ENCODE results near the gene PEAR1.
A peak's percentile ranks its signal among the peaks of the same experiment; 100 is the strongest.

The PEAR1 gene

GRCh38 chr1:156943756-156944155 lies 50.2 kb downstream of the PEAR1 start:
- DNase-seq = no peak

- no peak for DNase-seq
Observed at GRCh38 chr1:156944268-156944667, 50.8 kb downstream of the PEAR1 start.

- no peak for DNase-seq
Observed at GRCh38 chr1:156944848-156945247, 51.3 kb downstream of the PEAR1 start.

- DNase-seq = no peak
Observed at GRCh38 chr1:156945881-156946661, 52.6 kb downstream of the PEAR1 start.

GRCh38 chr1:156947127-156947526 lies 53.6 kb downstream of the PEAR1 start:
- DNase-seq = no peak

- DNase-seq = no peak
Observed at GRCh38 chr1:156947818-156948525, 54.5 kb downstream of the PEAR1 start.

- DNase-seq = peak; percentile 25
Observed at GRCh38 chr1:156948708-156949107, 55.2 kb downstream of the PEAR1 start.

- no peak for DNase-seq
Observed at GRCh38 chr1:156949127-156949526, 55.6 kb downstream of the PEAR1 start.

- no peak for DNase-seq
Observed at GRCh38 chr1:156951371-156951770, 57.9 kb downstream of the PEAR1 start.

GRCh38 chr1:156953571-156953970 lies 60.1 kb downstream of the PEAR1 start:
- no peak for DNase-seq

GRCh38 chr1:156956333-156956732 lies 62.8 kb downstream of the PEAR1 start:
- no peak for DNase-seq

GRCh38 chr1:156957634-156958033 lies 64.1 kb downstream of the PEAR1 start:
- no peak for DNase-seq

- no peak for DNase-seq
Observed at GRCh38 chr1:156958247-156958714, 64.8 kb downstream of the PEAR1 start.

- no peak for DNase-seq
Observed at GRCh38 chr1:156959414-156959813, 65.9 kb downstream of the PEAR1 start.

GRCh38 chr1:156959925-156960324 lies 66.4 kb downstream of the PEAR1 start:
- DNase-seq = no peak

- peak; percentile 13 for DNase-seq
Observed at GRCh38 chr1:156961709-156962108, 68.2 kb downstream of the PEAR1 start.

GRCh38 chr1:156963621-156964020 lies 70.1 kb downstream of the PEAR1 start:
- DNase-seq = no peak

- DNase-seq = no peak
Observed at GRCh38 chr1:156964441-156964840, 70.9 kb downstream of the PEAR1 start.

Data from DMS53 (cell line).